Transverse colon (tissue), 3 donors: ENCODE measurements around the gene ADD1.

Source experiments
- POLR2A ChIP-seq: fragments of 450-650 bp; IDR thresholded peaks from one replicate; pipeline ENCODE4 v1.6.1; 2016; ENCODE audit warnings: antibody characterized with exemption, mild to moderate bottlenecking, moderate library complexity
- POLR2AphosphoS5 ChIP-seq, 3 donors: sonication (generic); formaldehyde crosslinking; IDR thresholded peaks; one replicate each; pipeline ENCODE4 v1.6.1; 2016; ENCODE audit warnings: antibody characterized with exemption in 3 of 3

- TF ChIP-seq POLR2AphosphoS5 (IDR thresholded peaks at IDR 0.05) (no peak), POLR2A (no peak)
These were observed 47.6 kb downstream of the ADD1 start for GRCh38 chr4:2891294-2891693.
